Calu3 (cell line): ENCODE results near the gene SPOCK3. TPM values are rescaled to one million over a fixed set of nuclear protein-coding genes. Genes with fewer than 3 reads are reported as not detected.

Experiments
- BruUV-seq: library from RNA; stranded (reverse); fragments of 400-500 nt; replicated peaks from 2 replicates; lab custom pipeline; 2021; lab: Mats Ljungman, UMichigan
- CTCF ChIA-PET: fragments of 300-600 bp; sonication (Branson Sonifier 250); formaldehyde crosslinking; loops from one replicate; lab custom pipeline; 2022; ENCODE audit warnings: antibody characterized with exemption; lab: Charles Lee
- DNase-seq: peaks from one replicate; pipeline ENCODE4 v3.0.0; 2022
- H3K27ac Mint-ChIP-seq: one replicate; pipeline ENCODE4 v1.8.0; 2022; ENCODE audit warnings: mixed read lengths; ENCODE audit not compliant: unreplicated experiment
- H3K27me3 Mint-ChIP-seq: one replicate; pipeline ENCODE4 v1.8.0; 2022; ENCODE audit warnings: mixed read lengths; ENCODE audit not compliant: unreplicated experiment
- H3K36me3 Mint-ChIP-seq: one replicate; pipeline ENCODE4 v1.8.0; 2022; ENCODE audit warnings: mild to moderate bottlenecking, moderate library complexity, mixed read lengths; ENCODE audit not compliant: insufficient read depth, unreplicated experiment
- H3K4me1 Mint-ChIP-seq: one replicate; pipeline ENCODE4 v1.8.0; 2022; ENCODE audit warnings: mild to moderate bottlenecking, low read depth, mixed read lengths; ENCODE audit not compliant: unreplicated experiment
- H3K4me3 Mint-ChIP-seq: one replicate; pipeline ENCODE4 v1.8.0; 2022; ENCODE audit warnings: mild to moderate bottlenecking, low read depth, moderate library complexity, mixed read lengths; ENCODE audit not compliant: unreplicated experiment
- H3K9me3 Mint-ChIP-seq: one replicate; pipeline ENCODE4 v1.8.0; 2022; ENCODE audit warnings: low read depth, mixed read lengths; ENCODE audit not compliant: unreplicated experiment
- intact Hi-C: fragments of 100-400 bp; cut with micrococcal nuclease; formaldehyde crosslinking; loops from one replicate; pipeline ENCODE4 v1.10.0; 2022; ENCODE audit not compliant: unreplicated experiment
- total RNA-seq: library from RNA; stranded (reverse); gene quantifications from 2 replicates; pipeline ENCODE4 v1.2.3, GENCODE V29; 2022
- TF ChIP-seq, protein P1 (sequence below): fragments of 200-600 bp; IDR thresholded peaks from one replicate; pipeline ENCODE4 v1.8.0; 2022; ENCODE audit warnings: antibody characterized with exemption; ENCODE audit not compliant: unreplicated experiment

Gene SPOCK3
- total RNA-seq, 1 experiment from 2014 or later = 0.31 TPM

GRCh38 chr4:166996216-166996615 is 238.1 kb downstream of the SPOCK3 start:
- Mint-ChIP-seq H3K36me3 (no peaks in the 10 kb centered on the region), H3K9me3 (no peaks in the 10 kb centered on the region), H3K27me3 (no peaks in the 10 kb centered on the region), H3K27ac (no peak overlapping the region), H3K4me3 (no peak overlapping the region), H3K4me1 (peaks cover 9% of the 10 kb centered on the region)
- intact Hi-C loops = loop anchor here (10.0 kb wide), 1 partner anchor 401 kb away; no protein-coding TSS in a partner anchor
- no peak for DNase-seq
- TF ChIP-seq, protein P1, sequence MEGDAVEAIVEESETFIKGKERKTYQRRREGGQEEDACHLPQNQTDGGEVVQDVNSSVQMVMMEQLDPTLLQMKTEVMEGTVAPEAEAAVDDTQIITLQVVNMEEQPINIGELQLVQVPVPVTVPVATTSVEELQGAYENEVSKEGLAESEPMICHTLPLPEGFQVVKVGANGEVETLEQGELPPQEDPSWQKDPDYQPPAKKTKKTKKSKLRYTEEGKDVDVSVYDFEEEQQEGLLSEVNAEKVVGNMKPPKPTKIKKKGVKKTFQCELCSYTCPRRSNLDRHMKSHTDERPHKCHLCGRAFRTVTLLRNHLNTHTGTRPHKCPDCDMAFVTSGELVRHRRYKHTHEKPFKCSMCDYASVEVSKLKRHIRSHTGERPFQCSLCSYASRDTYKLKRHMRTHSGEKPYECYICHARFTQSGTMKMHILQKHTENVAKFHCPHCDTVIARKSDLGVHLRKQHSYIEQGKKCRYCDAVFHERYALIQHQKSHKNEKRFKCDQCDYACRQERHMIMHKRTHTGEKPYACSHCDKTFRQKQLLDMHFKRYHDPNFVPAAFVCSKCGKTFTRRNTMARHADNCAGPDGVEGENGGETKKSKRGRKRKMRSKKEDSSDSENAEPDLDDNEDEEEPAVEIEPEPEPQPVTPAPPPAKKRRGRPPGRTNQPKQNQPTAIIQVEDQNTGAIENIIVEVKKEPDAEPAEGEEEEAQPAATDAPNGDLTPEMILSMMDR = no peak
- BruUV-seq = no TSS peak
- CTCF ChIA-PET = no interaction called here

DNA sequence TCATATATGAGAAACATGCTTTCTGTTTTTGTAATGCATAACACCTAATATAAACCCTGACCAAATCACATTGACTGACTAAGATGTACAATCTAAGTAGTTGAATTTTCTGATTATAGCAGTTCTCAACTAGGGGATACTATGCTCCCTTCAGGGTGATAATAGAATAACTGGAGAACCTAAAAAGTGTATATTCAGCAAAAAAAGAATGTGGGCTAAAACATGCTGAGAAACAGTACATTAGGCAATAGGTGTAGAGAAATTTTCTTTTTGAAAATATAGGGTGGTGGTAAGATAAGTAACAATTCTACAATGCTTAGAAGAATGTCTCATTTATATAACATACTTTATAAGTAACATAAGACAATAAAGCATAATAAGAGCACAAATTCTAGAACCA is 239.6 kb downstream of the SPOCK3 start:
- DNase-seq = no peak
- Mint-ChIP-seq H3K4me3 (no peak overlapping the region), H3K9me3 (no peaks in the 10 kb centered on the region), H3K27ac (no peak overlapping the region), H3K27me3 (no peaks in the 10 kb centered on the region), H3K4me1 (peaks cover 4% of the 10 kb centered on the region), H3K36me3 (no peaks in the 10 kb centered on the region)
- TF ChIP-seq, protein P1 = no peak
- intact Hi-C loops = loop anchor here (10.0 kb wide), 1 partner anchor 400 kb away; no protein-coding TSS in a partner anchor
- BruUV-seq = no TSS peak
- CTCF ChIA-PET = no interaction called here

DNA sequence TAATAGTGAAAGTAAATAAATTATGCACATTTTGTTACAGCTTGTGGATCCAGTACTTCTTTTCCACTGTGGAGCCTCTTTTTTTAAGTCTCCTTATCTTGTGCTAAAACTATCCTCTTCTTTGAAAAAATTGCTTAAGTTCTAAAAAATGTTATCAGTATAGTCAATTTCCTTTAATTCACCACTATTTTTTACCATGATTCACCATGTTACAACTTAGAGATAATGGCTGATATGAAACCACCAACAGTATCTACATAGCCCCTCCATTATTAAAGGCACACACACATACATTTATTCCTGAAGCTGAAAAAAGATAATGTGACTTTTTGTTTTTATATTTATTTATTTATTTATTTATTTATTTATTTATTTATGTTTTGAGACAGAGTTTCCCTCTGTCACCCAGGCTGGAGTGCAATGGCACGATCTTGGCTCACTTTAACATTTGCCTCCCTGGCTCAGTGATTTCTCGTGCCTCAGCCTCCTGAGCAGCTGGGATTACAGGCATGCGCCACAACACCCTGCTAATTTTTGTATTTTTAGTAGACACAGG is 243.2 kb downstream of the SPOCK3 start:
- CTCF ChIA-PET = no interaction called here
- intact Hi-C loops = loop anchor here (10.0 kb wide), 1 partner anchor 396 kb away; no protein-coding TSS in a partner anchor
- H3K4me1 Mint-ChIP-seq = peaks cover 8% of the 10 kb centered on the region
- H3K9me3 Mint-ChIP-seq = peaks cover 3% of the 10 kb centered on the region
- no peaks in the 10 kb centered on the region for H3K36me3 Mint-ChIP-seq
- no peak overlapping the region for H3K27ac Mint-ChIP-seq
- no TSS peak for BruUV-seq
- no peak overlapping the region for H3K4me3 Mint-ChIP-seq
- H3K27me3 Mint-ChIP-seq = no peaks in the 10 kb centered on the region
- no peak for DNase-seq
- TF ChIP-seq, protein P1 = no peak

DNA sequence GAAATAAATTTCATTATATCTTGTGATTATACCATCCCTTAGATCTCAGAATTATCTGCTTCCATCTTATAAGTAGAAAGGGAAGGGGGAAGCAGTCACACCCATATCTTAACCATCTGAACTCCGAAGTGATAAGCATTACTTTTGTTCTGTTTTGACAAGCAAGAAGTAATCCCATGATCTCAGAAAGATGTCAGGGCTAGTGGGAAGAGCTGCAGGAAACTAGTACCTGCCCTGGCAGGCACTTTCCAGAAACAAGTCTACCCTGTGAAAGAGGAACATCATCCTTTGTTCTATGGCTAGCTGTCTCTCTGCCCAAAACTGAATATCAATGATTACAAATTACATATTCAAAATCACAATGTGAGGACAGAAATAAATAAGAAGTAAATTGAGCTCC is 244.4 kb downstream of the SPOCK3 start:
- Mint-ChIP-seq H3K9me3 (peaks cover 3% of the 10 kb centered on the region), H3K27me3 (no peaks in the 10 kb centered on the region), H3K4me1 (peaks cover 8% of the 10 kb centered on the region), H3K27ac (no peak overlapping the region), H3K36me3 (no peaks in the 10 kb centered on the region), H3K4me3 (no peak overlapping the region)
- TF ChIP-seq, protein P1 = no peak
- CTCF ChIA-PET = no interaction called here
- BruUV-seq = no TSS peak
- DNase-seq = no peak
- intact Hi-C loops = loop anchor here (10.0 kb wide), 1 partner anchor 395 kb away; no protein-coding TSS in a partner anchor
